GM23338 (cell line): ENCODE results near the gene PNPLA3.

ENCODE experiments used
- CREB1 ChIP-seq: fragments of 250-450 bp; sonication (Bioruptor Pico); IDR thresholded peaks from 2 replicates; pipeline ENCODE4 v1.5.0; 2020; ENCODE audit warnings: low read depth, mild to moderate bottlenecking, moderate library complexity
- CTCF ChIP-seq, 2 experiments: fragments of 200-600 bp in 1 of 2; sonication (generic) in 1 of 2; conservative IDR thresholded peaks; 2 replicates each; pipeline versions ENCODE4 v1.5.1 to v1.6.1; 2016 to 2017; ENCODE audit warnings: antibody characterized with exemption in 2 of 2, low read depth in 2 of 2, mild to moderate bottlenecking in 2 of 2, moderate library complexity in 1 of 2
- POLR2AphosphoS5 ChIP-seq: IDR thresholded peaks from 2 replicates; pipeline ENCODE4 v1.6.1; 2016; ENCODE audit warnings: antibody characterized with exemption, low read depth
- REST ChIP-seq: IDR thresholded peaks from one replicate; pipeline ENCODE4 v1.6.1; 2018; ENCODE audit warnings: antibody characterized with exemption; ENCODE audit not compliant: unreplicated experiment

GRCh38 chr22:43980579-43980978 lies 57.0 kb downstream of the PNPLA3 start:
- TF ChIP-seq CREB1 (CRISPR knock-in tag) (no peak), POLR2AphosphoS5 (no peak), CTCF (conservative IDR thresholded peaks at IDR 0.05; ENCODE audit: low read depth in 2 of 2) (no peak), REST (no peak)
